HG03521 (cell line): ENCODE results near the gene PTGR3.

ENCODE experiments used
- ATAC-seq: cut with Tn5 transposase; IDR thresholded peaks from one replicate; pipeline ENCODE4 v1.9.1; 2021; ENCODE audit warnings: mild to moderate bottlenecking, moderate library complexity; ENCODE audit not compliant: unreplicated experiment

Gene PTGR3

DNA sequence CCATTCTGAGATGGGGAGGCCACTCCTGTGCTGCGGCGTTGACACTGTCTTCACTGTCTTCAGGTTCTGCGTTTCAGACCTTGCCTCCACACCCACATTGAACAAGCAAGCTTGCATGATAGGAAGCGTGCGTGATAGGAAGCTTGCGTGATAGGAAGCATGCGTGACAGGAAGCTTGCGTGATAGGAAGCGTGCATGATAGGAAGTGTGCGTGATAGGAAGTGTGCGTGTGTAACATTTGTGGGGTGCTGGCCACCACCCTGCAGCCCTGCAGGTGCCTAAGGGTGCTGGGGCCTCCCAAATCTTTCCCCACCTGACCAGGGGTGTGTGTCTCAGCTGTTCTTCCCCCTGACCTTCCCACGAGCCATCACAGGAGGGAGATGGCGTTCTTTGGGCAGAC lies 27.0 kb upstream of the PTGR3 start:
- no peak for ATAC-seq

DNA sequence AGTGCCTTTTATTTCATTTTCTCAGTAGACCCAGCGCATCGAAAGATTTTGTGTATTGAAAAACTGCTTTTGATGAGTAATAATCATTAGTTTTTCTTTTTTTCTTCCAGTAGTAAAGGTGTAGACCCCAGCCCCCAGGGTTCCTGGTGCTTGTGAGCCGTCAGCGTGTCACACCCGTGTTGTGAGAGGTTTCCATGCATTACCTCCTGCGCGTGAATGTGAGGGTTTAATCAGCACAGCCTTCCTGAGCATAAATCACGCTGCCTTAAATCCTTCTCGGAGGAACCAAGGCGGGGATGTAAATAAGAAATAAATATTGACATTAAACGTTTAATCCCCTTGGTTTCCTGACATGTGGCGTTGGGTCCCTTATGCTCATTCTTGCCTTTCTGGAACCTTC lies 26.0 kb upstream of the PTGR3 start:
- ATAC-seq = no peak

DNA sequence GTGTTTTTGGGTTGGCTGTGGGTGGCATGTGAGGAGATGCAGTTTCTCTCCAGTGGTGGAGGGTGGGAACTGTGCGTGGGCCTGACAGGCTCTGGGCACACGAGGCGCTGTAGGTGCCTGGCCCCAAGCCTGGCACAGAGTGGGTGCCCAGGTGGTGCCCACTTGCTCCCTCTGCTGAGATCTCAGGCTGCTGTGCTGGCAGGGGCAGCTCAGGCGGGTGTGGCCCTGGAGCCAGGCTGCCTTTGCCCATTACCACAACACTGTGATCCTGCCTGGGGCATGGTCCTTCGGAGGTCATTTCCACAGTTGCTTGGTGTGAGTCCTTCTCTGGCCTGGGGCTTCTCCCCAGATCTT lies 22.1 kb upstream of the PTGR3 start:
- no peak for ATAC-seq

DNA sequence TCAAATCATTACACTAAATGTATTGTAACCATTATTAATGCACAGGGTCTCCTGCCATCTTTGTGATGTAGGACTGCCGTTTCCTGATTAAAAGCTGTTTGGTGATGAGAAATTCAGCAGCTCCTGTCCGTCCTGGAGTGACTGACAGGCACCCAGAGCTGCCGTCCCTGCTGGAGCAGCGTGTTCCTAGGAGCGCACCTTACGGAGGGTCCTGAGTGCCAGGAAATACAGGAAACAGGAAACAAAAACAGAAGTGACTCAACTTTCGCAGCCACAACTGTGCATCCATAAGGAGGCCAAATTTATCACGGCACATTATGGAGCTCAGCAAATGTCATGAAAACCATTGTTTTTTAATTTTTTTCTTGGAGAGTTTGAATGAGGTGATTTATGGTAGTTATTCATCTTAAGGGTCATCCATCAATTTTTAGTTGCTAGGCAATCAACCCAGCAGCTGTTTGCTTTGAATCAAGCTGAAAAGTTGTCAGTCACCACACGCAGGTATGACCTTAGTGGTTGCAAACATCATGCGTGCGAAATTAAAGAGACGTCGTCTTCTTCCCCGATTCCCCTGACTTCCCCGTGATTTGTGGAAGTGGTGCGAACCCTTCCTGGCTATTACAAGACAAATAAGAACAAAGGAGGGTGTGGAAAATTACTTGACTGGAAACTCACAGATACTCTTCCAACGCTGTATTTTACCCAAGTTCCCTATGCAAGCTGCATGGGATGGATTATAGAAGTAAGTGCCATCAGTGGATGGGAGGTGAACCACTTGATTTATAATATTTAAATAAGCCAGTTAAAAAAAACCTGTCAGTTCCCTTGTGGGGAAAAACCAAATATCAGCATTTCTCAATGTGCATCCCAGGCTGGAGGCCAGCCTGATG lies 21.5 kb upstream of the PTGR3 start:
- no peak for ATAC-seq

DNA sequence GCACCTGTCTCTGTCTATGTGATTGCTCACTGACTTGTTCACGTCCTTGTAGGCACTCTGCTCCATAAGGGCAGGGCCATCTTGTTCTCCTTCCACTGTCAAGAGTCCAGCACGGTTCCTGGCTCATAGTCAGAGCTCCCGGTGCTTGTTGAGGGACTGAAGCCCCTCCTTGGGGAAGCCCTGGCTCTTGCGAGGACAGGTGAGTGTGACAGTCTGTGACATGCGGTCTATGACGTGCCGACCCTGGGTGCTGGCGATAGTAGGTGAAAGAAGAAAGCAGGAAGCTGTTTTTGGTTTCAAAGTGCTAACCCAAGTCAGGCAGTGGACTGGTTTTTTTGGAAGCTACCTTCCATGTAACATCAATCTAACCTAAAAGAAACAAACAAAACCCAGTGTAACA lies 20.5 kb upstream of the PTGR3 start:
- no peak for ATAC-seq

DNA sequence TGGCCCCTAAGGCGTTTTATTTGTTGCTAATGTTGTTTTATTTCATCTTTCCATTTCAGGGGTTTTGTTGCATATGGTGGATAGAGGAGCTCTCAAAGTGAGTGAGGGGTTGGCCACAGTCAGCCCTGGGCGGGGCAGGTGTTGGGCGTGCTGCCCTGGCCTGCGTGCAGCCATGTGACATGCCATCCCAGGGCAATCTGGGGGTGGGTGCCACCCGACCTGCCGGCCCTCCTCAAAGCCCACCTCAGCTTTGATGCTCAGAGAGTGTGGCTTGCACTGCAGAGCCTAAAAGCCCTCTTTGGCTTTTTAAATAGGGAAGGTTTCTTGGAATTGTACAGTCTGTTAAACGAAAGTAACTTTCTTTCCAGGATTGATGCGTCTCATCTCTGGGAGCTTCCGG lies 20.0 kb upstream of the PTGR3 start:
- ATAC-seq = no peak

DNA sequence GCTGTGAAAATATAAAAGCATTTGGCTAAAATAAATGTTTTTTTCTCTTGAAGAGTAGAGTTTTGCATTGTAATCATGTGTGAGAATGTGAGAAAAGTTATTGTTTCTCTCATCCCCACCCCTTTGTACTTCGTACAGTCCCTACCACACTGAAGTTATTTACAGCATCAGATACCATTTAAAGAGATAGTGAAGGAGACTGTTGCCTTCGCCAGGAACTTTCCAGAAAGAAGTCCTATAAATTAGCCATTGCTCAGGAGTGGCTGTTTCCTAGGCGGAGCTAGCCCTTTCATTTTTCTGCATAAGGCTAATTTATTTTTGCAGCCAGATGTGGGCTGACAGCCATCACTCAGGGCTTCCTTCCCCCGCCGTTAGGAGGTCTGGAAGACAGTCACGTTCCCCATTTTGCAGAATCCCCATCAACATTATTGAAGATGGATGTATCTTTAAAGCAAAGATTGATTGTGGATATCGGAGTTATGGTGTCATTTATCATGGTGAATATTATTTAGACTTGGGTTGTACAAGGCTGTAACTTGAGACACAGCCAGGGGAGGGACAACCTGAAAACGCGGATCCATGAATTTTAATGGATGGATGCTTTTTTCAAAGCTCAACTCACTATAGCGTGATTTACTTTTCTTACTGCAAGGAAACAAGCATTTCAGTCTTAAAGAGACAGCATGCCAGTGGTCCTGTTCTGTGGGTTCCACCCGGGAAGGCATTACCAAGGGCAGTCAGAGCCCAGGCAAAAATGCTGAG lies 18.8 kb upstream of the PTGR3 start:
- no peak for ATAC-seq

DNA sequence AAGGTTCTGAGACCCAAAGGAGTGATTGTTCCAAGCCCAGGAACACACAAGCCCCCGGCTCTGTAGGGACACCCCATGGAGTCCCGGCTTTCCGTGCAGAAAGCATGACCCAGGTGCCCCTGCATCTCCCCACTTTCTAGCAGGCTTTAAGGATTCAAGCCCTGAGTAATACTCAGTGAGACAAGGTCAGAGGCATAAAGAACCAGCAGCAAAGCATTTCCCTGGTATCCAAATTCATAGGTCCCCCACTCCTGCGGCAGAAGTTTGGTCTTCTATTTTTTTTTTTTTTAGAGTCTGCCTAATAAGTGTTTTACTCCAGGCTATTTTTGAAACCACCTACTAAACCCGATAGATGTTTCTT lies 18.0 kb upstream of the PTGR3 start:
- no peak for ATAC-seq

DNA sequence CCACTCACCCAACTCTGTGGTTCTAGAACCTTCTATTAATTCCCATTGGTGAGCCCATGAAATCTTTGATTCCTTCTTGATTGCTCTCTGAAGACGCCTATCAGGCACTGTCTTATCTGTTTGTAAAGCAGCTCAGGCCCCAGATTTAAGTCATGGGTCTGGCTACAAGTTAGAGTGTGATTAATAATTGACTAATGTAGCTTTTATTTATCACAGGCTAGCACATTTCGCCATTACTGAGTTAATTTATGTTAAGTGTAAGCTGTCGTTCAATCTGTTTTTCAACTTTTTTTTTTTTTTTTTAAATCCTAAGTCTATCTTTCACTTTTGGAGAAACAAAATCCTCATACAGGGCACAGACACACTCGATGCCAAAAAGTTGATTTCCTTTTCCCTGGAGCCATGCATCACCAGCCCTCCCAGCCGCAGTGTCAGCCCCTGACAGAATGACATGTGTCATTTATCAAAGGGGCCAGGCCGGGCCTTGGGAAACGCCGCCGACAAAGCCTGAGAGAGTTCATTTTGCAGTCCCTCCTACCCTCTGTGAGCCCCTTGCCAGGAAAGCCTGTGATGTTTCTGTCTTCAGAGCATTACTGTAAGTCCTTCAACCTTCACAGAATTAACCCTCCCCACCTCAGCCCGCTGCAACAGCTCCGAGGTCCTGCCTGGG lies 17.5 kb upstream of the PTGR3 start:
- no peak for ATAC-seq

DNA sequence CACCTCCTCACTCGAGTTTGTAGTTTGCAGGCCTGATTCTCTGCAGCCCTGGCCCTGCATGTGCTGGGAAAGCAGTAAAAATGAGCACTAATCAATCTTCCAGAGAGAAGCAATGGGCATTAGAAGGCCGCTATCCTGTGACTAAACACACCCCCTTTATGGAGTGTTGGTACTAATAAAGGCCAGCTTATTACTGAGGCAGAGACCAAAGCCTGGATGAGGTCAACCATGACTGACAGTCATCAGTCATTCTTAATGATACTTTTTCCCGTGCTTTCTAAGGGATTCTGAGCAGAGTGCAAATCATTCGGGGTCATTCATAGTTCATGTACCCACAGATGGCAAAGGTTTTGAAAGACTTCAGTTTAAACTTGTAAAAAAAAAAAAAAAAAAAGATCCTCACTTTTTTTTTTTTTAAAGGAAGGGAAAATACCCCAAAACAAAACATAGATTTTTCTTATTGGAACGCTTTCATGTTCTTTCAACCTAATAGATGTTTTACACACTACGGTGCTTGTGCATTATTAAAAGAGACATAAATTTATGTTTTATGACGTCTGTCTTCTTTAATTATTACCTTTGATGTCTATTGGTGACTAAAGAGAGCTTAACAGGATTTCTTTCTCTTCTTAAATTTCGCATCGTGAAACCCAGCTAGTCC lies 14.9 kb upstream of the PTGR3 start:
- no peak for ATAC-seq

DNA sequence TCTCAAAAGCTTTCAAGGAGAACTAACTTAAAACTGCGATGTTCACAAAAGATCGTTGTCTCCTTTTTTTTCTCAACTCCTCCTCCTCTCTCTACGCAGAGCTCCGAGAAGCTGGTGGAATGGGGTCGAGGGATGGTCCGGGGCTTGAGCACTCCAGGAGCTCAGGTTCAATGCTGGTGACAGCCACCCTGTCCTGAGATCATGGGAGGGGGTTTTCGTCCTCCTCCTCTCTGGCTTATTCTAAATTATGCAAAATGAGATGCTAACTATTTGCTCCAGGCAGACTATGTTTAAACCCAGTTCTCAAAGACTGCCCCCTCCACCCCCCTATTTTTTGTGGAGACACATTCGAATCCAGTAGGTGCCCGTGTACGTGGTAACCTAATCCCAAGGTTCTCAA lies 13.5 kb upstream of the PTGR3 start:
- no peak for ATAC-seq

DNA sequence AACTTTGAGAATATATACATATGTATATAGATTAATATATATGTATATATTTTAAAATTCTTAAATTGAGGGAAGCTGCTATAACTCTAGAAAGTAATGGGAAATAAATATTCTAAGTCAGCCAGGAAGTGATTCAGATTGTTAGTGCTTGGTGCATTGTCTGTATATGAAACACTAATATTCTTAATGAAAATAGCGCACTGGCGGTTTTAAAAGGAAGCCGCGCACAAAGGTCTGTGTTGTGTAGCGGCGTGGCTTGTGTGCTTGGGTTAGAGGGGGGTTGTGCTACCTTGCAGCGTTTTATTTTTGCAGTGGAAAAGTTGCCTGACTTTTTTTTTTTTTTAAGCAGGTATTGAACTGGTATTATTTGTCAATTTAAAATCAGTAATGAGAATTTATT lies 13.0 kb upstream of the PTGR3 start:
- ATAC-seq = no peak

DNA sequence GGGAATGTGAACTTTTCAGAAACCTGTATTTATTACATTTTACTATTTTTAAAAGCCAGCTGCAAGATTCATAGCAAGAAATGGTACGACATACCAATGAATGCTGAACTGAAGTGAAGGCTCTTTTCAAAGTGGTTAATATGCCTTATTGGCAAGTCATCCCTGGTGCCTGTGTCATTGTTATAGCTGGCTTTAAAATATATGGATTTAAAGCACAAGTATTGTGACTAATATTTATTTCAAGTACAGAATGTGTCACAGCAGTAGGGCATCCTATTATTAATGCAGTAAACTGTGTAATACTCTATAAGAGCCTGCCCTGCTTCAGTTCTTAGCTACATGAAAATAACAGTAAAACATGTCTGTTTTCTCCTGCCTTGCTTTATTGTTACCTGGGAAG lies 12.5 kb upstream of the PTGR3 start:
- no peak for ATAC-seq

DNA sequence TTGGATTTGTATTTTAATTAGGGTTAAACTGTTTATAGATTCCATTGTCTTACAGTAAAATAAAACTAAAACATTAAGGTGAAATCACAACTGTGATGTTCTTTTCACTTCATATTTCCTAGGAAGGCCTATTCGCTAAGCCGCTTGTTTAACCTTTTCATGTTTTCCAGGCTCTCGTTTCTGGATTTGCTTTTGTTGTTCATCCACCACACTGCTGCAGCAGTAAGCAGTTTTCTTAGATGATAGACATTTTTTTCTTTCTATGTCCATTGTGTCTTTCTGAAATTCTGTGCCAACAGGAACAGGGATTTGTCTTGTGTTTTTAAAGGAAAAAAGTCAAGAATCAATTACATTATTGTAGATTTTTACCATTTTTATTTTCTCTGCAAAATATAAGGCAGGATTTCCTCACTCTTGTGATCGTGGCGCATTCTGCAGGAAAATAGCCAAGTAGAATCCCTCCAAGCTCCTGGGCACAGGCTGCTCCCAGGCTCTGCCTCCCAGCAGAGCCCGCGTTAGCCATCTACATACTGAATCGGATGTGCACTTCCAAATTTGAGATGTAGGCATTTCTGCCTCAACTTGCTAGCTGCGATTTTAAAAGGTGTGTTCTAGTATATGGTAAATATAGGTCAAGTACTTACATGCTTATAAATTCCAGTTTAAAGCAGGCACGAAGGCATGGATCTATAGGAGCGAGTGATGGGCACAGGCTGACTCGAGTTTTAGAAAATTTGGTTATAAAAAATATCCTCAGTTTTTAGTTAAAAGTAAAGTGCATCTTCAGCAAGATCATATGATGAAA lies 11.8 kb upstream of the PTGR3 start:
- ATAC-seq = no peak

DNA sequence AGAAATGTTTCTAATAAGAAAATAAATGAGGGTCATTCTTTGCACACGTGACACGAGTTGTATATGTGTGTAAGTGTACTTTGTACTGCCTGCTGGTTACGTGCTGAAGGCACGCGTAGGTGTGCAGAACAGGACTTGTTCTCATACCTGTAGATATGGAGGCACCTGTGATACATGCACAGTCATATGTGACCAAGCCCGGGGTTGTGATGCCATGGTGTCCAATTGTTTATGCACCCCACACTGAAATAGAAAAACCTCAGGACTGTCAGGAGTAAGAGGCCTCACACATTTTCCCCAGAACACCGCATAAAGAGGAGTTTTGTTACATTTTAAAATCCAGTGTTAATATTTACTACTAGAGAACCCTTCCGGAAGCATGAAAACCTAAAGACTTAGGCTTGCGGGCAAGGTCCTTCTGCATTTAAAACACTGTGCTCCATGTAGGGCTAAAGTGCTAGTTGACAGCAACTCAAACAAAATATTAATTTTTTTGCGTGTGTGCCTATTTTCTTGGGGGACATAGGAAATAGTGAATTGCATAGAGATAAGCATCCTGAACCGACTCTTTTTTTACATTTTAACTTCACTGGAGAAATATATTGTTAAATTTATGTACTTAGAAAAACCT lies 10.9 kb upstream of the PTGR3 start:
- ATAC-seq = no peak

DNA sequence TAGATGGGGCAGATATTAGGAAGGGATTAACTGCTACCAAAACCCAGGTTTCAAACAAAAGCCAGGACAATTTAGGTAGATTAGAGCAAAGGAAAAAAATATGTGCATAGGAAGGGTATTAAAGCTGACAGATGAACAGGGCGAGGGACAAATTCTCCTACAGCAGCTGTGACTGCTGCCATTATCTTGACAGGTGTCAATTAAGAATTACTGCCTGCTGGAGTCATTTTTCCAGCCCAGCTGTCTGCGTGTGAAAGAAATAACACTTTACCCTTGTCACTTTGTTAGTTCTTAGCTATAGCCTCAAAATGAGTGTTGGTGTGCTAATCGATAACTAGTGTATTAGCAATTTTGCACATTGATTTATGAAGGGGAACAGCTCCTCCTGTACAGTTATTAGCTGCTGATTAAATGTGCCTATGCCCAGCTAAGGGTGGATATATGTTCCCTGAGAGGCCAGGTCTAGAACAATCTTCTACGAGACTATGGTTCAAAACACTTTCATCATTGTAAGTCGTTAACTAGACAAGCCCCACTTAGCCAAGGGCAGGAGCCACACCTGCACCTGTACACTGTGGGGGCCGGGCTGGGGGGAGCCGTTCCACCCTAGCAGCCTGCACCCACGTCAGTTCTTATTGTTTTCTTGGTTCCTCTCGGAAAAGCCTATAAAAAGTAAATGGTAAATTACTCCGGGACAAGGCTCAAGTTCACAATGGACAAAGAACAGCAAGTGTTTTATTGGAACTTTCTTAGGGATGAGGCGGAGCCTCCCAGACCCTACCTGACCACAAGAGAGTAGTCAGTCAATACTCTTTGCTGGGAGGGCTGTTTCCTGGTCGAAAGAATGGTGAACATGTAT lies 9.4 kb upstream of the PTGR3 start:
- no peak for ATAC-seq

DNA sequence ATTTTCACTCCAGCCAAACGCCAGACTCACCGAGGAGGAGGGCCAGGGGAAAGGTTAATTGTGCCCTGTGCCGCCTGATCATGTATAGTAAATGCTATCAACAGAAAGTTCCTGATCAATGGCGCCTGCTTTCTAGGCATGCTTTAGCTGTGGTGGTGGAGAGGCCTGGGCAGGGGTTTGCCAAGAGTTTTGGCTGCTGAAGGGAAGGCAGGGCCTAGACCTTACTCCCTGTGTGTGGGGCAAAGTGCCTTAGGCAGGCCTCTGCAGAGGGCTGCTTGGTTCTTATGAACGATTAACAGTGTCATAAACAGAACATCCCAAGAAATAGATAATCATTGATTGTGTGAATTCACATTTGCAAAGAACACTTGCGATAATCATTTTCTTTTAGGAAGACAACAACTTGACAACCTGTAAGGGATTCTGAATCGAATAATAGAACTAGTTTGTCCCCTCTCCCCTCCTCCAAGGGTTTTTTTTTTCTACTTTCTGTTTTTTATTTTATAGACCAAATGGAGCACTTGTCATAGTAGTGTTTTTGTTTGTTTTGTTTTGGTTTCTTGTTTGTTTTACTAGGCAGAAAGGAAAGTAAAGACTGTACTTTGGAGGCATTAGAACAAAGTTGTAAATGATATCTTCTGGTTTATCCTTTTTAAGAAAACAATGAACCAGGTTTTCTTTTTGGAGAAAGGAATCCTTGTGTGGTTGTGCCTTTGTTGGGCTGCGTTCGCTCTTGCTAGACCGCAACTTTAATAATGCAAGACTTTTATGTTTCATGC lies 8.2 kb upstream of the PTGR3 start:
- no peak for ATAC-seq

DNA sequence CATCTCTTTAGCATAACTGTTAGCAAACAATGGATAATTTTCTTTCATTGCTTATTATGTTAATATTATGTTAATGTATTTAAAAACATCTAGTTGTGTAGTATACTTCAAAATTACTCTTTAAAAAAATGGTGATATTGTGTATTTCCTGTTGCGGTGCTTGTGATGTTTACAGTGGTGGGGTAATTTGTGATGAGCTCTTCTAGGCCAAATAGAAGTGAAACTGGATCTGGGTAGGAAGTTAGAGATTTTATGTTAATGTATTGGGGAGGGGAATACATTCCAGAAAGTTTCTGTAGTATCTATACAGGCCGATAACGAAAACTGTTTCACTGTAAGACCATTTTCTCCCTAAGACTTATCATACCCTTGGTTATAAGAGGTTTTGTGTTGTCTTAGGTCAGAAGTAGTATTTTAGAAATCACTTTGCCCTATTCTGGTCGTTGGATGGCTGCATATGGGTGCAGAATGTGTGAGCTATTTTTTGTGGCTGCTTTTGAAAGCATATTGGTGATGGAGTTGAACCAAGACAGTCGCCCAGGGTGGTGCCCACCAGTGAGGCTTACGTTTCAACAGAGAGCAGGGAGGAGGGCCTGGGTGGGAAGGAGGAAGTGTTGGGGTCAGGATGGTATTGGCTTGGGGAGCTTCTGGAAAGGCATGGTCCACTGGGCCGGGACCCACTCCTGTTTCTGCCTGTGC lies 7.4 kb upstream of the PTGR3 start:
- no peak for ATAC-seq
